HG03025 (cell line): Measurements from ENCODE around the gene TBX21.

Experiments used
- ATAC-seq: cut with Tn5 transposase; IDR thresholded peaks from one replicate; pipeline ENCODE4 v1.9.1; 2021; ENCODE audit warnings: mild to moderate bottlenecking, moderate library complexity; ENCODE audit not compliant: unreplicated experiment, low FRiP score

TBX21 gene

GRCh38 chr17:47711366-47712099 lies 21.5 kb upstream of the TBX21 start:
- ATAC-seq, result no peak

- ATAC-seq, result no peak
Measured at GRCh38 chr17:47712330-47713023, 20.6 kb upstream of the TBX21 start.

DNA sequence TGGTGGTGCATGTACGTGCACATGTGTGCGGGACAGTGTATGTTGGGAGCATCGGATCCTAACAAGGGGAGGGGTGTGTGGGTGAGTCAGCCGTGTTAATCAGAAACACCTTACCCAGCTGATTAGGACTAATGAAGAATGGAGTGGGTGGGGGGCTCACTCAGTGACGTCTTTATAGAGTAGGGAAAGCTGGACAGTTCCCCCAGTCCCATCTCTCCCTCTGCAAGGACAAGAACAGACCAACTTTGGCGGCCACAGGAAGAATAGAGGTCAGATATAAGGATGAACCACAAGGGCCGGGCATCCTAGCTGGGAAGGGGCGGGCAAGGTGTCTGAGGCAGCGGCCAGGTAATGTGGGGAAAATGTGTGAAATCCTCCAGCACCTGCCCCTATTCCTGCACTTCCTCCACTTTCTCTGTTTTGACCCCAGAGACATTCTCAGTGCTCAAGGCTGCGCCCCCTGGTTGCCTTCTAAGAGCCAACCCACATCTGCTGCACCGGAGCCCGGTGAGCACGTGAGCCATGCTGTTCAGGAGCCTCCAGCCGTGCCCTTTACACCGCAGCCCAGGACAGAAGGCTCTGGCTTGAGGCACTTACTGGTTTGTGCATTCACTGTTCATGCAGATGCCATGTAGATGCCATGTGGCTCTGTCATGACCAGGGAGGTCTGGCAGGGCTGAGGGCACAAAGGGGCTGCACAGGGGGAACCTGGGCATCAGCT lies 18.9 kb upstream of the TBX21 start:
- no peak for ATAC-seq

DNA sequence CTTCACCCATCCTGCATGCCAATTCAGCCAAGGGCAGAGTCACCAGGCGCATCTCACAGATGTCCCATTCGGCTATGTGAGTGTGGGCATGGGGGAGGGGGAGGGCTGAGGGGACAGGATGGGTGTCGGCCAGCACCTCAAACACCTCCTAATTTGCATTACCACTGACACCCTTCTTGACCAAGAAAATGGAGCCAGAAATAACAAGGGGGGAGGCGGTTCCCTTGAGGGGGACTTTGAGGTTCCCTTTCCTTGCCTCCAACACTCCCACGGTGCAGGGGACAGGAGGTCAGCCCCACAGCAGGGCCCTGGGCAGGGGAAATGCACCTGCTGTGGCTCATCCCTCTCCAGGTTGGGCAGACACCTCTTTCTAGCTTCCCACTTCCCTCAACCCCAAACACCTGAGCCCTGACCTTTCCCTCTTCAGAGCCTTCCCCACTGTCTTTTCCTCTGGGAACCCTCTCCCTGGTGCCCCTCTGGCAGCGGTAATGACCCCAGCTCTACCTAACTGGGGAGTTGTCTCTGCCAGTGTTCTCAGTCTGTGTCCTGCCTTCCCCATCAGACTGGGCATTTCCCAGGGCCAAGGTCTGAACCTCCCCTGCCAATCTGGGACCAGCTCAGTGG lies 18.2 kb upstream of the TBX21 start:
- no peak for ATAC-seq

DNA sequence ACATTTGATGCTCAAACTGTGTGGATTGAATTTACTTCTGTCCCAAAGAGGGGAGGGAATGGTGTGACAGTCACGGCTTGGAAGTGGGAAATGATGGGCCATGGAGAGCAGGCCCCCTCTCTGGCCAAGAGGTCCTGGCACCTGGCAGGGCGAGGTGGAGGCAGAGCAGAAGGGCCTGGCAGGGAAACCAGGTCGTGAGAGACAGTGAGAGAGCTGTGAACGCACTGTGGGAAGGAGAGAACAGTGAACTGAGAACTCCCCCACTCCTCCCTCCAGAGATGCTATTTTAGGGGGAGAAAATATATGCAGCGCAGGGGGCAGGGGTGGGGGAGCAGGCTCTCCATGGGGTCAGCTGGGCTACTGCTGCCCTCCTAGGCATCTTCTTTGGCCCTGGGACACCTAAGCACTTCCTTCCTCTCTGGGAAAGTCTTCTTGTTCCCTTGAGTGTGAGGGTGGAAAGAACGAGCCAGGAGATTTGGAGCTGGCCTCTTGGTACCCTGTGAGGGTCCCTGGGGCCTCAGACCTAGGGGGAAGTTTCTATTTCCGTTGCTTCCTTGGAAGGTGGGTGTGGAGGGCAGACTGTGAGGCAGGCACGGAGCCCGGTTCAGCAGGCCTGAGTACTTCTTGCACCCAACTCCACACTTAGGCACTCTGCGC lies 17.2 kb upstream of the TBX21 start:
- no peak for ATAC-seq

DNA sequence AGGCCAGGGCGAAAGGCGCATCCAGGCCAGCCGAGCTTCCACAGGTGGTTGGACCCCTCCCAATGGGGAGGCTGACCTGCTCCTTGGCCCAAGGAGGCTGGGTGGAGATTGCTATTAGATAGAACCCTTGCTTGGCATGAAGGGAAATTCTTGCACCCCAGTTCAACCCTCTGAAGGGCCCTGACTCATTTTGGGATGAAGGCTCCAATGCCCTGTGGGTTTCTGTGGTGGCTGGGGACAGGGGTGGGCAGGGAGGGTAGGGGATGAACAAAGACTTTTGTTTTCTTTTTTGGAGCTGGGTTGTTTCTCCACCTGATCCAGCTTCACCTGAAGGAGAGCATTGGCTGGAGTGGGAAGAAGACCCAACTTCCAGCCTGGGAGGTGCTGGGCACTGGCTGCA lies 16.7 kb upstream of the TBX21 start:
- ATAC-seq, result no peak

- no peak for ATAC-seq
Measured at GRCh38 chr17:47717261-47717697, 15.8 kb upstream of the TBX21 start.

DNA sequence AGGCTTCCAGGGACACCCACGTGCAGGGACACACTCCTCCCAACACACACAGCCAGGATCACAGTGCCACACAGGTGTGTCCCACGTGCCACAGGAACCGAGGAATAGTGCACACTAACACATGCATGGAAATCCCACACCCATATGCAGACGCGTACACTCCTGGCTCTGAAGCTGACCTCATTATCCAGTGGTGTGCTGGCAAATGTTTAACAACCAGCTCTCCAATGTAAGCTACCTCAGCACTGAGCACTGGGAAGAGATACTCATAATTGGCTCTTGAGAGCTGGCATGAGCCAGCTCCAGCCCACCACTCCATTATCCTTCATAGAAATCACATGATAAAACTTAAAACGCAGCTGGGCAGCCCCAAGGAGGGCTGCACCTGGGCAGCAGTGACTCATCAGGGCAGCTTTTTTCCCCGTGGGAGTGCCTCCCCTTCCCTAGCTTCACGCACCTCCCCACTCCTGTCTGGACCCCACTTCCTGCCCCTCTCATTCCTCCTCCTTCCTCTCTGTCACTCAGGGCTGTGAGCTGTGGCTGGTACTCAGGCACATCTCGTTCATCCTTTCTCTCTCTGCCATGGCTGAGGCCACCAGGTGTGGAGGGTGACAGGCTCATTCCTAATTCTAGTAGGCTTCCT lies 14.9 kb upstream of the TBX21 start:
- no peak for ATAC-seq

DNA sequence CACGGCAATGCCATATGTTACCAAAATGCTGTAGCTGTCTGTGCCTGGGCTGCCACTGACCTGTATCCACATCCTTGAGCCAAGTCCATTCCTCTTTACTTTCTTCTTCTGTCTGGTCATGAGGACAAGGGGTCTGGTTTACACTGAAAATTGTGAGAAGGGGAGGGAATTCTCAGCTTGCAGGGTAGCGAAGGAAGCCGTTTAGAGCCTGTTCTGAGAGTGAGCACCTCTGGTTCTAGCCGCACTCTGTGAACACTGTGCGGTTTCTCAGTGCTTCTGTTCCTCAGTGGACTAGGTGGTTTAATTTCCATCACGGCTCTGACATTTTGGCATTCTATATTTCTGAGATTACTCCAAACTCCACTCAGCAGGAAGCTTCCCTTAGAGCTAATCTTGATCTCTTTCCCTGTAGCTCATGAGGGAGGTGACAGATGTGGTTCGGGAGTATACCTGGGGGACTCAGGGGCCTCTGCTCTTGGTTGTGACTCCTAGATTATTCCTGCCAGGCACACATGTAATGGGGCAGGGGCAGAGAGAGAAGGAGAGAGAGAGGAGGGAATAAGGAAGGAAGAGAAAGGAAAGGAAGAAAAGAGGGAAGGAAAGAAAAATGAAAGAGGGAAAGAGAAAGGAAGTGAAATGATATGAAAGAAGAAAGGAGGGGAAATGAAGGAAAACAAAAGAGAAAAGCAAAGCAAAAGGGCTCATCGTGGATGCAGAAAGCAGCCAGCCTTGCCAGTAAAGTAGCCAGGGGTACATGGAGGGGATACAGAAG lies 14.2 kb upstream of the TBX21 start:
- no peak for ATAC-seq

DNA sequence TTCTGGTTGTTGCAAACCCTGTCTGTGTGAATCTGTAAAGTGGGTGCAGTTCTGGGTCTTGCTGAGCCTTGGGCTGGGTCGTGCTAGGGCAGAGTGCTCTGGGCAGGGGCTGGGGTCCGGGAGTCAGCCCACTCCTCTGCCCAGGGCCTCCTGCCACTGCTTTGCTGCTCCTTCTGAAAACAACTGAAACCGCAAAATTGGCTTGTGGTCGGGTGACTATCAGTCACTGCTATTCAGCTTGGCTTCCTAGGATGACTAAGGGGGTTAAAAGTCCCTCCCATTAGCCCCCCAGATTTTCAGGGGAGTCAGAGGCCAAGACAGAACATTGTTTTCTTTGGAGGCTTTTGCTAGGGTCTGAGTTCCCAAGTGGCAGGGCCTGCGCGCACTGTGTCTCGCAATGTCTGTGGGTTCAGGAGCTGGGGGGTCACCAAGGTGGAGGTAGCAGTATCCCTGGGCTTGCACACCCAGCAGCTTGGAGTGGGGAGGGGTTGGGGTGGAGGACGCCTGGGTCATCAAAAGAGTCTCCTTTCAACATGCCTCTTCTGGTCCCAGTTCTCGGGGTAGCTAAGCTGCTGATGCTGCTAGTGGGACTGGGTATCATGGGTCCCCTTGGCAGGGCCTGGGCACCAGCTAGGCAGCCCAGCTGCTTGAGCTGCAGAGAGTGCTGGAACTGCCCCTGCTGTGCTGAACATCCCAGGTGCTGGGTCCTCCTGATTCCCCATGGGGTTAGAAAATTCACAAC lies 13.5 kb upstream of the TBX21 start:
- ATAC-seq, result no peak

GRCh38 chr17:47720196-47720595 lies 12.8 kb upstream of the TBX21 start:
- ATAC-seq, result no peak

DNA sequence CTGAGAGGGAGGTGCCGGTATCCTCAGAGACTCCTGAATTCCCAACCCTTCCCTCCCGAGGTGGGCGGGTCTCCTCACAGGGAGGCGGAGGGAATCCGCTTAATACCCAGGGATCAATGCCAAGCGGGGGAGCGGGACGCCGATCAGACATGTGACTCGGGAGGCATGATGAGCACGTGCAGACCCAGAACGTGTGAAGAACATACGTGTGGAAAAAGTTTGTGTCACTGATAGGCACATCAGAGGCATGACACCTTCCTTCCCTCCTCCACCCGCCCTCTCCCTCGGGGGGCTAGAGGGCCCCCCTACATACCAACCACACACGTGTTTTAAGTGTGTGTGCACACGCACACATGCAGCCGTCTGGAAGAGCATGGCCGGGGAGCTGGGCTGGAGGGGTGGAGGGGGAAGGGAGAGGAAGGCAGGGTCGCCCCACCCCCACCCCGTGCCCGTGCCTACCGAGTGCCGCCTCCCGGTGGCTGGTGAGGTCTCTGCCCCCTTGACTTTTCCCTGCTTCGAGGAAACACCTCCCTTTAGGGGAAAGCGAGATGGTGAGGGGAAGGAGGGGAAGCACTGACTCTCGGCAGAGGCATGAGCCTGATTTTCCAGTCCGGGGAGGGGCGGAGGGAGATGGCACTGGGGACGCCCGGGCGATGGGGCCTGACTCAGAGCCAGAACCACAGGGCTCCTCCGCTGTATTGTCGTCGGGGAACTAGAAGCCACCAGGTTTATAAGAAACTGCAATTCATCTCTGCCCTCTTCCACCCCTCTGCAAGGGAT lies 12.1 kb upstream of the TBX21 start:
- ATAC-seq, result no peak

- ATAC-seq, result no peak
Measured at GRCh38 chr17:47721725-47722124, 11.3 kb upstream of the TBX21 start.

DNA sequence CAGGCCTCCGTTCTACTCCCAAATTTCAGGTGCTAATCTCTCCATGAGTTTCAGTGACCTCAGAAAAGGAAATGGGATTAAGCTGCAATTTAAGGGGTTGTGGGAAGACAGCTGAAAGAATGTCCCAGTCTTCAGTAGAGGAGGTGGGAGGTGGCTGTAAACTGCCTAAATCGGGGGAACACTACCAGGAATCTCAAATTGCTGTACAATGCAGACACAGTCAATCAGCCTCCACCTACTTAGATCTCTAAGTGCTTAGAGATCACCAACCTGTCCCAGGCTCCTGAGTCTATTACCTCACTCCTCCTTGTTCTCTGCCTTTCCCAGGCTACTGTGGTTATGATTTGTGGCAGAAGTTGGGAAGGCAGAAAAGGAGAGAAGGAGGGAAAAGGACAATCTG lies 8.3 kb upstream of the TBX21 start:
- ATAC-seq, result no peak

DNA sequence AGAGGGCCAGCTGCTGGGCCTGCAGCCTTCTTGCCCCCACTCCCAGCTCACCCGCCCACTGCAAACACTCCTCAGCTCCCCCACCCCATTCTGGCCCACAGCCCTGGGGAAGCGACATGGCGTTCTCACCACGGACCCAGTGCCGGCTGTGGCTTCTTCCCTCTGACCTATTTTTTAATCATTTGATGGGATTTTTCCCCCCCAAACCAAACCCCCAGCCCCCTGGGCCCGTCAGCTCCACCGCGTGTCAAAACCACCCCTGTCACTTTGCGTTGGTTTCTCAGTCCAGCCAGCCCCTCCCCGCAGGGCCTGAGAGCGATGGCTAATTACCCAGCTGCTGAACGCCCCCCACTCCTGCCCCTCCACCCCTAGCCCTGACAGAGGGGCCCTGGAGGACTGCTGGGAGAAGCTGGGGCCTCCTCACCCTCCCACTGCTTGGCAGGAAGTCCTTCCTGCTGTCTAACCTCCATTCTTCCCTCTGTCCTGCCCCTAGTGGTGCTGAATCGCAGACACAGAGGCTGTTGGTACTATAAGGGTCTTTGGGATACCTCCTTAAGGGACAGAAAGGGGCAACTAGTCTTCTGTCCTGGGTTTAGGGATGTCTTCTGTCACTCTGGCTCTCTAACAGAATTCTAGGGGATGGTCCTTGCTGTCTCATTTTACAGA lies 7.5 kb upstream of the TBX21 start:
- ATAC-seq, result no peak

- no peak for ATAC-seq
Measured at GRCh38 chr17:47726796-47727703, 6.0 kb upstream of the TBX21 start.

DNA sequence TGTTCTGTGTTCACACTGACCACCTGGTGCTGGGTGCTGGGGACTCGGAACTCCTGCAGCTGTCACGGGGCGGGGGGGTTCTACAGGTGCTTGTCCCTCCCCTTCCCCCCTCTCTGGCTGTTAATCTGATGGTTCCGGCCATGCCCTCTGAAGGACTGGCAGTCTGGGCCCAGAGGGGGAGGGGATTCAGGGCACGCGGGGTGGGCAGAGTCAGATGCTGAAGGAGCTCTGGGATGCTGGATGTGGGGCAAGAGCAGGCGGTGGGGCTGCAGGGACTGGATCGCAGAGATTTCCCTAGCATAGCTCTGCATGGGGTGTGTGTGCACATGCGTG lies 5.4 kb upstream of the TBX21 start:
- ATAC-seq, result no peak
